ENCODE results near the gene DSCAM.

DNA sequence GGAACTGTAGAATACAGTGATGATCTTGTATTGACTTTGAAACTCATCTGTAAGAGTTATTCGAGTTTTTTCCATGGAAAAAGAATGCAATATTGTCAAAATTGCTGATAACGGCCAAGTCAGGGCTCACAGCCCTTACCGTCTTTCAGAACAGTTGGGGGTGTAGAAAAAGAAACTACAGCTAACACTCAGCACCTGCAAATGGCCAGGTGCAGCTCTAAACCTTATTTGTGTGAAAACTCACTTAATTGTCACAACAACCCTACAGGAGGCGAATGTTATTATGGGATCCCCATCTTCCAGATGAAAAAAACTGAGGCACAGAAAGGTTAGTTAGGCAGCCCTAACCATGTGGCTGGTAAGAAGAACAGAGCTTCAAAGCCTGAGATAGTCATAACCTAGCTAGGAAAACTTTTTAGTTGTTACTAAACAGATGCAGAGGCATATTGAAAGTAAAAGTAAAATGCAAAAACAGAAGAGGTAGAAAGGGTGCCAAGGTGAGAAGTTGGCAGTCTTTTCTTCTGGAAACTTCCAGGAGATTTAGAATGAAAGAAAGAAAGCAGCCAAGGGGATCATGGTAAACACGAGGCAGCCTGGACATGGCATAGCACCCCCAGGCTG is 76.4 kb downstream of the DSCAM start:
- TF ChIP-seq POLR2A (IDR thresholded peaks at IDR 0.05) = no peak
- TF ChIP-seq, protein P1, sequence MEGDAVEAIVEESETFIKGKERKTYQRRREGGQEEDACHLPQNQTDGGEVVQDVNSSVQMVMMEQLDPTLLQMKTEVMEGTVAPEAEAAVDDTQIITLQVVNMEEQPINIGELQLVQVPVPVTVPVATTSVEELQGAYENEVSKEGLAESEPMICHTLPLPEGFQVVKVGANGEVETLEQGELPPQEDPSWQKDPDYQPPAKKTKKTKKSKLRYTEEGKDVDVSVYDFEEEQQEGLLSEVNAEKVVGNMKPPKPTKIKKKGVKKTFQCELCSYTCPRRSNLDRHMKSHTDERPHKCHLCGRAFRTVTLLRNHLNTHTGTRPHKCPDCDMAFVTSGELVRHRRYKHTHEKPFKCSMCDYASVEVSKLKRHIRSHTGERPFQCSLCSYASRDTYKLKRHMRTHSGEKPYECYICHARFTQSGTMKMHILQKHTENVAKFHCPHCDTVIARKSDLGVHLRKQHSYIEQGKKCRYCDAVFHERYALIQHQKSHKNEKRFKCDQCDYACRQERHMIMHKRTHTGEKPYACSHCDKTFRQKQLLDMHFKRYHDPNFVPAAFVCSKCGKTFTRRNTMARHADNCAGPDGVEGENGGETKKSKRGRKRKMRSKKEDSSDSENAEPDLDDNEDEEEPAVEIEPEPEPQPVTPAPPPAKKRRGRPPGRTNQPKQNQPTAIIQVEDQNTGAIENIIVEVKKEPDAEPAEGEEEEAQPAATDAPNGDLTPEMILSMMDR (IDR thresholded peaks at IDR 0.05) = no peak

Data from Peyer's patch (tissue), 4 donors.